ENCODE measurements around the gene TARS2.

TARS2 gene

GRCh38 chr1:150486966-150487762, at the start of gene TARS2:
Gene TARS2, plus strand, starts transcription at chr1:150487419. Its CDS starts 32 bp downstream, at chr1:150487451.
- Mint-ChIP-seq H3K4me1 (ENCODE audit: low read depth) (peaks cover 23% of the 10 kb centered on the region), H3K4me3 (peak within 1 kb of the TSS; percentile 95), H3K27me3 (no peaks in the 10 kb centered on the region), H3K36me3 (ENCODE audit: low read depth) (peaks cover 45% of the 10 kb centered on the region), H3K9me3 (no peaks in the 10 kb centered on the region), H3K27ac (peak within 1 kb of the TSS; percentile 97)
- peak; percentile 90 for DNase-seq

GRCh38 chr1:150441121-150441520, 46.1 kb upstream of the TARS2 start:
- Mint-ChIP-seq H3K27ac (no peak overlapping the region), H3K27me3 (no peaks in the 10 kb centered on the region), H3K9me3 (no peaks in the 10 kb centered on the region), H3K4me3 (no peak overlapping the region), H3K4me1 (ENCODE audit: low read depth) (peaks cover 14% of the 10 kb centered on the region), H3K36me3 (ENCODE audit: low read depth) (peaks cover 57% of the 10 kb centered on the region)
- DNase-seq = no peak

- Mint-ChIP-seq H3K4me3 (no peak overlapping the region), H3K4me1 (ENCODE audit: low read depth) (peaks cover 13% of the 10 kb centered on the region), H3K27me3 (no peaks in the 10 kb centered on the region), H3K9me3 (no peaks in the 10 kb centered on the region), H3K36me3 (ENCODE audit: low read depth) (peaks cover 79% of the 10 kb centered on the region), H3K27ac (peak overlapping the region; percentile 60)
- no peak for DNase-seq
Measured at GRCh38 chr1:150444232-150444631, 43.0 kb upstream of the TARS2 start.

- H3K9me3 Mint-ChIP-seq = no peaks in the 10 kb centered on the region
- peaks cover 73% of the 10 kb centered on the region for H3K36me3 Mint-ChIP-seq (ENCODE audit: low read depth)
- no peaks in the 10 kb centered on the region for H3K27me3 Mint-ChIP-seq
- peaks cover 5% of the 10 kb centered on the region for H3K4me1 Mint-ChIP-seq (ENCODE audit: low read depth)
- H3K4me3 Mint-ChIP-seq = no peak overlapping the region
- peak overlapping the region; percentile 69 for H3K27ac Mint-ChIP-seq
- DNase-seq = no peak
Measured at GRCh38 chr1:150456146-150456647, 31.0 kb upstream of the TARS2 start.

GRCh38 chr1:150464422-150464826, 22.8 kb upstream of the TARS2 start:
- H3K4me1 Mint-ChIP-seq (ENCODE audit: low read depth) = peaks cover 4% of the 10 kb centered on the region
- H3K27ac Mint-ChIP-seq = peak overlapping the region; percentile 46
- H3K9me3 Mint-ChIP-seq = no peaks in the 10 kb centered on the region
- H3K4me3 Mint-ChIP-seq = no peak overlapping the region
- H3K27me3 Mint-ChIP-seq = no peaks in the 10 kb centered on the region
- peak; percentile 68 for DNase-seq
- H3K36me3 Mint-ChIP-seq (ENCODE audit: low read depth) = peaks cover 48% of the 10 kb centered on the region

- Mint-ChIP-seq H3K27ac (peak overlapping the region; percentile 6), H3K36me3 (ENCODE audit: low read depth) (peaks cover 58% of the 10 kb centered on the region), H3K27me3 (no peaks in the 10 kb centered on the region), H3K9me3 (no peaks in the 10 kb centered on the region), H3K4me1 (ENCODE audit: low read depth) (peaks cover 4% of the 10 kb centered on the region), H3K4me3 (no peak overlapping the region)
- no peak for DNase-seq
Measured at GRCh38 chr1:150466964-150467363, 20.3 kb upstream of the TARS2 start.

GRCh38 chr1:150469291-150469690, 17.9 kb upstream of the TARS2 start:
- Mint-ChIP-seq H3K4me1 (ENCODE audit: low read depth) (peaks cover 2% of the 10 kb centered on the region), H3K9me3 (no peaks in the 10 kb centered on the region), H3K27me3 (no peaks in the 10 kb centered on the region), H3K36me3 (ENCODE audit: low read depth) (peaks cover 70% of the 10 kb centered on the region), H3K4me3 (no peak overlapping the region), H3K27ac (no peak overlapping the region)
- DNase-seq = no peak

- H3K4me1 Mint-ChIP-seq (ENCODE audit: low read depth) = peaks cover 16% of the 10 kb centered on the region
- H3K9me3 Mint-ChIP-seq = no peaks in the 10 kb centered on the region
- no peak overlapping the region for H3K4me3 Mint-ChIP-seq
- H3K27ac Mint-ChIP-seq = peak overlapping the region; percentile 40
- peaks cover 48% of the 10 kb centered on the region for H3K36me3 Mint-ChIP-seq (ENCODE audit: low read depth)
- no peak for DNase-seq
- H3K27me3 Mint-ChIP-seq = no peaks in the 10 kb centered on the region
Measured at GRCh38 chr1:150472601-150473200, 14.5 kb upstream of the TARS2 start.

GRCh38 chr1:150473659-150474058, 13.6 kb upstream of the TARS2 start:
- no peak overlapping the region for H3K4me3 Mint-ChIP-seq
- H3K4me1 Mint-ChIP-seq (ENCODE audit: low read depth) = peaks cover 16% of the 10 kb centered on the region
- H3K9me3 Mint-ChIP-seq = no peaks in the 10 kb centered on the region
- DNase-seq = no peak
- no peaks in the 10 kb centered on the region for H3K27me3 Mint-ChIP-seq
- peak overlapping the region; percentile 59 for H3K27ac Mint-ChIP-seq
- H3K36me3 Mint-ChIP-seq (ENCODE audit: low read depth) = peaks cover 46% of the 10 kb centered on the region

GRCh38 chr1:150474869-150475268, 12.3 kb upstream of the TARS2 start:
- H3K27me3 Mint-ChIP-seq = no peaks in the 10 kb centered on the region
- H3K36me3 Mint-ChIP-seq (ENCODE audit: low read depth) = peaks cover 42% of the 10 kb centered on the region
- no peaks in the 10 kb centered on the region for H3K9me3 Mint-ChIP-seq
- peaks cover 16% of the 10 kb centered on the region for H3K4me1 Mint-ChIP-seq (ENCODE audit: low read depth)
- H3K27ac Mint-ChIP-seq = no peak overlapping the region
- DNase-seq = no peak
- no peak overlapping the region for H3K4me3 Mint-ChIP-seq

- Mint-ChIP-seq H3K4me1 (ENCODE audit: low read depth) (peaks cover 16% of the 10 kb centered on the region), H3K27ac (peak overlapping the region; percentile 16), H3K36me3 (ENCODE audit: low read depth) (peaks cover 23% of the 10 kb centered on the region), H3K9me3 (no peaks in the 10 kb centered on the region), H3K27me3 (no peaks in the 10 kb centered on the region), H3K4me3 (no peak overlapping the region)
- no peak for DNase-seq
Measured at GRCh38 chr1:150476754-150477153, 10.5 kb upstream of the TARS2 start.

- Mint-ChIP-seq H3K36me3 (ENCODE audit: low read depth) (peaks cover 17% of the 10 kb centered on the region), H3K27ac (no peak overlapping the region), H3K4me3 (no peak overlapping the region), H3K27me3 (no peaks in the 10 kb centered on the region), H3K9me3 (no peaks in the 10 kb centered on the region), H3K4me1 (ENCODE audit: low read depth) (peaks cover 16% of the 10 kb centered on the region)
- no peak for DNase-seq
Measured at GRCh38 chr1:150477320-150477719, 9.9 kb upstream of the TARS2 start.

- no peak for DNase-seq
- Mint-ChIP-seq H3K27me3 (no peaks in the 10 kb centered on the region), H3K27ac (no peak overlapping the region), H3K9me3 (no peaks in the 10 kb centered on the region), H3K36me3 (ENCODE audit: low read depth) (peaks cover 13% of the 10 kb centered on the region), H3K4me3 (no peak overlapping the region), H3K4me1 (ENCODE audit: low read depth) (peaks cover 16% of the 10 kb centered on the region)
Measured at GRCh38 chr1:150477733-150478132, 9.5 kb upstream of the TARS2 start.

- Mint-ChIP-seq H3K27ac (no peak overlapping the region), H3K9me3 (no peaks in the 10 kb centered on the region), H3K4me3 (no peak overlapping the region), H3K4me1 (ENCODE audit: low read depth) (peaks cover 16% of the 10 kb centered on the region), H3K36me3 (ENCODE audit: low read depth) (no peaks in the 10 kb centered on the region), H3K27me3 (no peaks in the 10 kb centered on the region)
- no peak for DNase-seq
Measured at GRCh38 chr1:150479370-150479769, 7.8 kb upstream of the TARS2 start.

- H3K36me3 Mint-ChIP-seq (ENCODE audit: low read depth) = no peaks in the 10 kb centered on the region
- no peak for DNase-seq
- no peaks in the 10 kb centered on the region for H3K9me3 Mint-ChIP-seq
- H3K27ac Mint-ChIP-seq = no peak overlapping the region
- no peak overlapping the region for H3K4me3 Mint-ChIP-seq
- no peaks in the 10 kb centered on the region for H3K27me3 Mint-ChIP-seq
- H3K4me1 Mint-ChIP-seq (ENCODE audit: low read depth) = peaks cover 16% of the 10 kb centered on the region
Measured at GRCh38 chr1:150479927-150480352, 7.3 kb upstream of the TARS2 start.

Measured in activated T-cell treated with anti-CD3 and anti-CD28 coated beads, Interleukin-2, amount 50 U/mL, for 24 hours (primary cell).